ENCODE results near the gene CD55. TPM values are rescaled to one million over a fixed set of nuclear protein-coding genes. Genes with fewer than 3 reads are reported as not detected.

CD55 gene
- total and polyA plus RNA-seq, 11 donors, result 28.6 to 149 (median 91.2) TPM

DNA sequence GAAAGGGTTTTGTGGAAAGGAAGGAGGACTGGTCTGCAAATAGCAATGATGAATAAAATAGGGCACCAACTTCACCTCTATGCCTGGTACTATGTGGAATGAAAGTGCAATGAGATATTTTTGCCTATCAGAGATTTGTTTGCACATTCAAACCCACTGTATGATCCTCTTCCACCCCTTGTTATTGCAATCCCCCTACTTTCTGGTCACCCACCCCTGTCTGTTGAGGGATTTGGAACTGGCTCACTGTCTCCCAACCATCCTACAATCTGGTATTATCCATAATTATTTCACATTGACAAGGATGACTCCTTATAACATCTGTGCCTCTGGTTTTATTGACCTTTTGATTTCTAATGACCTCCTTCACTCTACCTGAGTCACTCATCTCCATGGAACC is 42.4 kb downstream of the CD55 start:
- ATAC-seq (no peak), DNase-seq (no peak)
- intact Hi-C loops (cut with DNase I), result no loop called here
- peaks cover 0 to 11% (median 0%) of the 10 kb centered on the region in 12 donors for H3K4me1 ChIP-seq
- no peaks in the 10 kb centered on the region for H3K27me3 ChIP-seq
- no peak overlapping the region for H3K27ac ChIP-seq
- H3K4me3 ChIP-seq, result no peak overlapping the region
- no peak for TF ChIP-seq POLR2A (IDR thresholded peaks at IDR 0.05)
- TF ChIP-seq, protein P1, sequence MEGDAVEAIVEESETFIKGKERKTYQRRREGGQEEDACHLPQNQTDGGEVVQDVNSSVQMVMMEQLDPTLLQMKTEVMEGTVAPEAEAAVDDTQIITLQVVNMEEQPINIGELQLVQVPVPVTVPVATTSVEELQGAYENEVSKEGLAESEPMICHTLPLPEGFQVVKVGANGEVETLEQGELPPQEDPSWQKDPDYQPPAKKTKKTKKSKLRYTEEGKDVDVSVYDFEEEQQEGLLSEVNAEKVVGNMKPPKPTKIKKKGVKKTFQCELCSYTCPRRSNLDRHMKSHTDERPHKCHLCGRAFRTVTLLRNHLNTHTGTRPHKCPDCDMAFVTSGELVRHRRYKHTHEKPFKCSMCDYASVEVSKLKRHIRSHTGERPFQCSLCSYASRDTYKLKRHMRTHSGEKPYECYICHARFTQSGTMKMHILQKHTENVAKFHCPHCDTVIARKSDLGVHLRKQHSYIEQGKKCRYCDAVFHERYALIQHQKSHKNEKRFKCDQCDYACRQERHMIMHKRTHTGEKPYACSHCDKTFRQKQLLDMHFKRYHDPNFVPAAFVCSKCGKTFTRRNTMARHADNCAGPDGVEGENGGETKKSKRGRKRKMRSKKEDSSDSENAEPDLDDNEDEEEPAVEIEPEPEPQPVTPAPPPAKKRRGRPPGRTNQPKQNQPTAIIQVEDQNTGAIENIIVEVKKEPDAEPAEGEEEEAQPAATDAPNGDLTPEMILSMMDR (IDR thresholded peaks at IDR 0.05), result no peak
- peaks cover 0 to 36% (median 19%) of the 10 kb centered on the region in 9 donors for H3K36me3 ChIP-seq
- no peaks in the 10 kb centered on the region for H3K9me3 ChIP-seq

DNA sequence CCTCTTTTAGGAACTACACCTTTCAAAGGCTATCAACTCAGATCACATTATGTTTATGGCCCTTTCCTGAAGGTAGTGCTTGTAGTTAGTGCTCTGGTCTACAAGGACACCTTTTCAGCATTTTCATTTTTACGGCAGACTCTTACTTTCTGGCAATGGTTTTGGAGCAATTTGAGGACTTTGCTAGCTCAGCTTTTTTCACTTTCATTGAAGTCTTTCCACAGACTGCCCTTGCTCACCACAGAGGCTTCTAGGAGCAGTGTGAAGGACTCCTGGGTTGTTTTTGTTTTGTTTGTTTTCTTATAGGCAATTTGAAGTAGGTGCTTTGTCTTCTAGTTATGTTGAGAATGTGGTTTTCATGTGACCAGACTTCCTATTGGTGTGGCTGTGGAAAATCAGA is 43.1 kb downstream of the CD55 start:
- WGBS, 4 donors, result 89 to 100% (median 97%) methylated on average over 1 of the region's 1 CpG
- Histone ChIP-seq H3K4me3 (no peak overlapping the region), H3K4me1 (peaks cover 0 to 11% (median 0%) of the 10 kb centered on the region in 12 donors), H3K27ac (no peak overlapping the region), H3K36me3 (peaks cover 0 to 34% (median 18%) of the 10 kb centered on the region in 9 donors), H3K9me3 (peaks cover 0 to 3% (median 0%) of the 10 kb centered on the region in 12 donors), H3K27me3 (no peaks in the 10 kb centered on the region)
- TF ChIP-seq POLR2A (IDR thresholded peaks at IDR 0.05), result no peak
- TF ChIP-seq, protein P1 (IDR thresholded peaks at IDR 0.05), result no peak
- DNase-seq, result no peak
- no peak for ATAC-seq
- intact Hi-C loops (cut with DNase I), result no loop called here

DNA sequence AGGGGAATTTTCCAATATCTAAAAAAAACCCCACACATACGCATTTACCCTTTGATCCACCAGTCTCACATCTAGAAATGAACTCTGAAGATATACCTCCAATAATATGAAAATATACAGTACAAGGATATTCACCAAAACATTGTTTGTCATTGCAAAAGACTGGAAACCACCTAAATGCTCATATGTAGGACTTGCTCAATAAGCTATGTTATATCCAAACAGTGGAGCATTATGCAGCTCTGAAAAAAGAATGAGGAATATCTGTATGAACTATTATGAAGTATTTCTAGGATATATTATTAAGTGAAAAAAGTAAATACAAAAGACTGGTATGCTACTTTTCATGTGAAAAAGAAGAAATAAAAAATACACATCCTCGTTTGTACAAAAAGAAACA is 43.6 kb downstream of the CD55 start:
- 94 to 98% (median 96%) methylated on average over 2 of the region's 2 CpGs for WGBS, 4 donors
- Histone ChIP-seq H3K4me1 (peaks cover 0 to 11% (median 0%) of the 10 kb centered on the region in 12 donors), H3K4me3 (no peak overlapping the region), H3K27me3 (no peaks in the 10 kb centered on the region), H3K36me3 (peaks cover 0 to 31% (median 14%) of the 10 kb centered on the region in 9 donors), H3K27ac (no peak overlapping the region), H3K9me3 (peaks cover 0 to 3% (median 0%) of the 10 kb centered on the region in 12 donors)
- ATAC-seq (no peak), DNase-seq (no peak)
- TF ChIP-seq POLR2A (IDR thresholded peaks at IDR 0.05), result no peak
- TF ChIP-seq, protein P1 (IDR thresholded peaks at IDR 0.05), result no peak
- intact Hi-C loops (cut with DNase I), result no loop called here

DNA sequence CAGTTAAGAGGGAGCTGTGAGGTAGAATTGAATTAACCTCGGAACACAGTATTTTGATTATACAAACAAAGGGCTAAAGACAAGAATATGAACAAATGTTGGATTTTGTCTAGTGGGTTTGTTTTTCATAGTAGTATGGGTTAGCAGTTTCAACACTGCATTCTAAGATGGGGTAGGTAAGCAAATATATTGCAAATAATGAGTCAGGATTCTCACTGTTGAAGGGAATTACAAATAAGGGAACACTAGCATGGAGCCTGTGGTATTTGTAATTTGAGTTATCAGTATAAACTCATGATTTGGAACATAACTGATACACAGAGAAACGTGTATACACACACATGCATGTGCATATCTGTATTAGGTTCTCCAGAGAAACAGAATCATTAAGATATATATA is 44.5 kb downstream of the CD55 start:
- H3K27ac ChIP-seq, result no peak overlapping the region
- no peak overlapping the region for H3K4me3 ChIP-seq
- TF ChIP-seq POLR2A (IDR thresholded peaks at IDR 0.05), result no peak
- TF ChIP-seq, protein P1 (IDR thresholded peaks at IDR 0.05), result no peak
- H3K27me3 ChIP-seq, result no peaks in the 10 kb centered on the region
- WGBS, 4 donors, result 86 to 93% (median 91%) methylated on average over 2 of the region's 2 CpGs
- peaks cover 0 to 27% (median 14%) of the 10 kb centered on the region in 9 donors for H3K36me3 ChIP-seq
- peaks cover 0 to 11% (median 0%) of the 10 kb centered on the region in 12 donors for H3K4me1 ChIP-seq
- peaks cover 0 to 3% (median 0%) of the 10 kb centered on the region in 12 donors for H3K9me3 ChIP-seq
- ATAC-seq, result no peak
- DNase-seq, result no peak
- intact Hi-C loops (cut with DNase I), result no loop called here
